ENCODE results near the gene EAF2.
"Not testable (repeated sequence)": the region's sequence is repeated elsewhere in the genome, so short reads cannot be mapped to it uniquely, and the experiment has no call there.

The EAF2 gene

GRCh38 chr3:121863247-121863646 lies 28.2 kb downstream of the EAF2 start:
- DNase-seq (ENCODE audit: low read depth) = not testable (repeated sequence)

GRCh38 chr3:121863801-121864200 lies 28.8 kb downstream of the EAF2 start:
- DNase-seq (ENCODE audit: low read depth) = no peak

GRCh38 chr3:121869736-121870135 lies 34.7 kb downstream of the EAF2 start:
- no peak for DNase-seq (ENCODE audit: low read depth)

- DNase-seq (ENCODE audit: low read depth) = no peak
Measured at GRCh38 chr3:121870717-121871116, 35.7 kb downstream of the EAF2 start.

GRCh38 chr3:121871430-121871829 lies 36.4 kb downstream of the EAF2 start:
- no peak for DNase-seq (ENCODE audit: low read depth)

GRCh38 chr3:121878411-121878810 lies 43.4 kb downstream of the EAF2 start:
- DNase-seq (ENCODE audit: low read depth) = no peak

- no peak for DNase-seq (ENCODE audit: low read depth)
Measured at GRCh38 chr3:121883507-121883906, 48.5 kb downstream of the EAF2 start.

- no peak for DNase-seq (ENCODE audit: low read depth)
Measured at GRCh38 chr3:121885386-121885785, 50.4 kb downstream of the EAF2 start.

- no peak for DNase-seq (ENCODE audit: low read depth)
Measured at GRCh38 chr3:121894301-121894990, 59.4 kb downstream of the EAF2 start, which contains the start of gene SLC15A2. Gene SLC15A2 (plus strand): TSS chr3:121894401. CDS start chr3:121894477, 76 bp downstream.

GRCh38 chr3:121895121-121895520 lies 60.1 kb downstream of the EAF2 start:
- no peak for DNase-seq (ENCODE audit: low read depth)

- no peak for DNase-seq (ENCODE audit: low read depth)
Measured at GRCh38 chr3:121895736-121896135, 60.7 kb downstream of the EAF2 start.

GRCh38 chr3:121896823-121897222 lies 61.8 kb downstream of the EAF2 start:
- DNase-seq (ENCODE audit: low read depth) = no peak

GRCh38 chr3:121897296-121897695 lies 62.3 kb downstream of the EAF2 start:
- no peak for DNase-seq (ENCODE audit: low read depth)

- no peak for DNase-seq (ENCODE audit: low read depth)
Measured at GRCh38 chr3:121913305-121913990, 78.4 kb downstream of the EAF2 start.

GRCh38 chr3:121914081-121914998 lies 79.3 kb downstream of the EAF2 start:
- DNase-seq (ENCODE audit: low read depth) = no peak

GRCh38 chr3:121916189-121916588 lies 81.2 kb downstream of the EAF2 start:
- no peak for DNase-seq (ENCODE audit: low read depth)

- no peak for DNase-seq (ENCODE audit: low read depth)
Measured at GRCh38 chr3:121918779-121919483, 83.9 kb downstream of the EAF2 start.

GRCh38 chr3:121924734-121925133 lies 89.7 kb downstream of the EAF2 start:
- no peak for DNase-seq (ENCODE audit: low read depth)

- DNase-seq (ENCODE audit: low read depth) = no peak
Measured at GRCh38 chr3:121926380-121926779, 91.4 kb downstream of the EAF2 start.
